ENCODE measurements around the gene ZC3H12A.
A peak's percentile ranks its signal among the peaks of the same experiment; 100 is the strongest.

ZC3H12A gene

GRCh38 chr1:37472281-37472680 lies 2.1 kb upstream of the ZC3H12A start:
- peaks cover 18% of the 10 kb centered on the region for H3K4me1 ChIP-seq (ENCODE audit: control insufficient read depth, insufficient read depth, low read length)
- no peak overlapping the region for H3K4me3 ChIP-seq (ENCODE audit: low read depth, low read length)
- no peaks in the 10 kb centered on the region for H3K9me3 ChIP-seq (ENCODE audit: control insufficient read depth, insufficient read depth, low read depth, low read length)
- ChIA-PET CTCF (interaction anchor here (0.7 to 10.7 kb wide), 5 partner anchors 9 to 26 kb away, joined by 3 to 127 read pairs (median 3); no protein-coding TSS in a partner anchor), POLR2A (interaction anchor here (1.2 to 1.4 kb wide), 4 partner anchors 14 to 336 kb away, joined by 3 to 5 read pairs (median 4); partner anchors contain the start of genes C1orf122 and YRDC)
- TF ChIP-seq ZIC2 (tag by site-specific recombination; IDR thresholded peaks at IDR 0.05) (peak; percentile 74), ZNF843 (tag by site-specific recombination; IDR thresholded peaks at IDR 0.05) (no peak), ZNF341 (tag by site-specific recombination; IDR thresholded peaks at IDR 0.05; ENCODE audit: low read depth) (0 out of 2 replicates have a peak, but pooled peaks have one; percentile 30), ZNF214 (tag by site-specific recombination; IDR thresholded peaks at IDR 0.05; ENCODE audit: borderline replicate concordance) (no peak), ZNF324 (tag by site-specific recombination; IDR thresholded peaks at IDR 0.05) (no peak)
- no peak overlapping the region; the same call in 1 of the 2 replicates for H3K27ac ChIP-seq (ENCODE audit: extremely low read depth, low read depth, low read length)
- peaks cover 0 to 19% of the 10 kb centered on the region in 2 experiments; a peak in 1 of 3 replicates for H3K36me3 ChIP-seq (ENCODE audit: control insufficient read depth in 2 of 2, insufficient read depth in 1 of 2, low read length in 2 of 2)

- no peaks in the 10 kb centered on the region for H3K9me3 ChIP-seq (ENCODE audit: control insufficient read depth, insufficient read depth, low read depth, low read length)
- ChIA-PET CTCF (interaction anchor here (0.9 to 10.7 kb wide), 4 partner anchors 12 to 42 kb away, joined by 3 to 127 read pairs (median 6); no protein-coding TSS in a partner anchor), POLR2A (interaction anchor here (4.6 kb wide), 1 partner anchor 13 kb away, joined by 43 read pairs; no protein-coding TSS in a partner anchor)
- TF ChIP-seq ZNF664 (tag by site-specific recombination; IDR thresholded peaks at IDR 0.05), result 0 out of 2 replicates have a peak, but pooled peaks have one; percentile 7
- no peak for TF ChIP-seq ZBTB49 (tag by site-specific recombination; IDR thresholded peaks at IDR 0.05; ENCODE audit: low read depth)
- no peak overlapping the region for H3K27ac ChIP-seq (ENCODE audit: extremely low read depth, low read depth, low read length)
- H3K4me3 ChIP-seq (ENCODE audit: low read depth, low read length), result no peak overlapping the region
- peaks cover 18% of the 10 kb centered on the region for H3K4me1 ChIP-seq (ENCODE audit: control insufficient read depth, insufficient read depth, low read length)
- H3K36me3 ChIP-seq (ENCODE audit: control insufficient read depth in 2 of 2, insufficient read depth in 1 of 2, low read length in 2 of 2), result peaks cover 0 to 26% of the 10 kb centered on the region in 2 experiments; a peak in 1 of 3 replicates
Measured at GRCh38 chr1:37472994-37473393, 1.4 kb upstream of the ZC3H12A start.

- Histone ChIP-seq H3K9me3 (ENCODE audit: control insufficient read depth, insufficient read depth, low read depth, low read length) (no peaks in the 10 kb centered on the region), H3K4me3 (ENCODE audit: low read depth, low read length) (peak overlapping the region; percentile 62), H3K36me3 (ENCODE audit: control insufficient read depth in 2 of 2, insufficient read depth in 1 of 2, low read length in 2 of 2) (peaks cover 0 to 31% of the 10 kb centered on the region in 2 experiments; a peak in 1 of 3 replicates), H3K4me1 (ENCODE audit: control insufficient read depth, insufficient read depth, low read length) (peaks cover 18% of the 10 kb centered on the region), H3K27ac (ENCODE audit: extremely low read depth, low read depth, low read length) (no peak overlapping the region)
- CTCF ChIA-PET, result interaction anchor here (0.7 to 10.7 kb wide), 3 partner anchors 12 to 208 kb away, joined by 5 to 127 read pairs (median 5); no protein-coding TSS in a partner anchor
- POLR2A ChIA-PET, result interaction anchor here (1.2 to 4.6 kb wide), 5 partner anchors 9 to 217 kb away, joined by 4 to 43 read pairs (median 9); partner anchors contain the start of gene SNIP1
- TF ChIP-seq ZSCAN4 (tag by site-specific recombination; IDR thresholded peaks at IDR 0.05), result 0 out of 2 replicates have a peak, but pooled peaks have one; percentile 19
- TF ChIP-seq ZNF362 (tag by site-specific recombination; IDR thresholded peaks at IDR 0.05), result no peak
- TF ChIP-seq PATZ1 (tag by site-specific recombination; IDR thresholded peaks at IDR 0.05), result no peak
- no peak for TF ChIP-seq RBAK (tag by site-specific recombination; IDR thresholded peaks at IDR 0.05)
- TF ChIP-seq ZNF621 (tag by site-specific recombination; IDR thresholded peaks at IDR 0.05), result no peak
- TF ChIP-seq ZNF423 (tag by site-specific recombination; IDR thresholded peaks at IDR 0.05), result 0 out of 2 replicates have a peak, but pooled peaks have one; percentile 6
- no peak for TF ChIP-seq ZNF580 (tag by site-specific recombination; IDR thresholded peaks at IDR 0.05)
- TF ChIP-seq ZNF48 (tag by site-specific recombination; IDR thresholded peaks at IDR 0.05), result no peak
- TF ChIP-seq ZNF639 (tag by site-specific recombination; IDR thresholded peaks at IDR 0.05), result no peak
- peak; percentile 56; the same call in 1 of the 2 replicates for TF ChIP-seq ZNF394 (tag by site-specific recombination; IDR thresholded peaks at IDR 0.05; ENCODE audit: borderline replicate concordance)
- TF ChIP-seq ZBTB17 (tag by site-specific recombination; IDR thresholded peaks at IDR 0.05), result peak; percentile 44; the same call in 1 of the 2 replicates
- no peak for TF ChIP-seq ZNF23 (tag by site-specific recombination; IDR thresholded peaks at IDR 0.05; ENCODE audit: borderline replicate concordance)
Measured at GRCh38 chr1:37473431-37474045, 842 bp upstream of the ZC3H12A start.
